ENCODE data around the gene MSMO1. TPM values are rescaled to one million over a fixed set of nuclear protein-coding genes. Genes with fewer than 3 reads are reported as not detected.

MSMO1 gene
- total and polyA plus RNA-seq, 7 donors = 13.6 to 114 (median 26.8) TPM

- TF ChIP-seq POLR2A (IDR thresholded peaks at IDR 0.05) (no peak), EP300 (IDR thresholded peaks at IDR 0.05) (no peak), CTCF (IDR thresholded peaks at IDR 0.05) (no peak), POLR2AphosphoS5 (IDR thresholded peaks at IDR 0.05) (no peak)
- Histone ChIP-seq H3K36me3 (no peaks in the 10 kb centered on the region), H3K27ac (no peak overlapping the region), H3K27me3 (no peaks in the 10 kb centered on the region), H3K4me1 (no peaks in the 10 kb centered on the region), H3K9me3 (no peaks in the 10 kb centered on the region), H3K4me3 (no peak overlapping the region)
- 96 to 97% methylated on average over 5 of the region's 5 CpGs for WGBS, 2 donors
- intact Hi-C loops (cut with DNase I) = no loop called here
- DNase-seq = no peak
Observed at GRCh38 chr4:165319509-165319908, 8.0 kb upstream of the MSMO1 start.

- Histone ChIP-seq H3K36me3 (no peaks in the 10 kb centered on the region), H3K9me3 (no peaks in the 10 kb centered on the region), H3K4me1 (peaks cover 4 to 20% (median 14%) of the 10 kb centered on the region in 4 donors), H3K4me3 (no peak overlapping the region), H3K27ac (no peak overlapping the region), H3K27me3 (no peaks in the 10 kb centered on the region)
- no peak for DNase-seq
- intact Hi-C loops (cut with DNase I) = no loop called here
- TF ChIP-seq CTCF (IDR thresholded peaks at IDR 0.05) = no peak
- no peak for TF ChIP-seq POLR2AphosphoS5 (IDR thresholded peaks at IDR 0.05)
- TF ChIP-seq EP300 (IDR thresholded peaks at IDR 0.05) = no peak
- TF ChIP-seq POLR2A (IDR thresholded peaks at IDR 0.05) = no peak
- 92 to 93% methylated on average over 7 of the region's 7 CpGs for WGBS, 2 donors
Observed at GRCh38 chr4:165324236-165324917, 3.1 kb upstream of the MSMO1 start.

- no peak overlapping the region for H3K27ac ChIP-seq
- 94 to 96% methylated on average over 3 of the region's 3 CpGs for WGBS, 2 donors
- no peaks in the 10 kb centered on the region for H3K27me3 ChIP-seq
- peaks cover 4 to 20% (median 14%) of the 10 kb centered on the region in 4 donors for H3K4me1 ChIP-seq
- TF ChIP-seq POLR2AphosphoS5 (IDR thresholded peaks at IDR 0.05) = no peak
- no peak for TF ChIP-seq CTCF (IDR thresholded peaks at IDR 0.05)
- TF ChIP-seq POLR2A (IDR thresholded peaks at IDR 0.05) = no peak
- TF ChIP-seq EP300 (IDR thresholded peaks at IDR 0.05) = no peak
- H3K4me3 ChIP-seq = no peak overlapping the region
- DNase-seq = no peak
- H3K36me3 ChIP-seq = no peaks in the 10 kb centered on the region
- intact Hi-C loops (cut with DNase I) = no loop called here
- no peaks in the 10 kb centered on the region for H3K9me3 ChIP-seq
Observed at GRCh38 chr4:165324918-165325304, 2.6 kb upstream of the MSMO1 start.

GRCh38 chr4:165325732-165326512 is 1.5 kb upstream of the MSMO1 start:
- 59 to 64% methylated on average over 8 of the region's 8 CpGs for WGBS, 2 donors
- Histone ChIP-seq H3K27me3 (no peaks in the 10 kb centered on the region), H3K4me3 (peak overlapping the region in 3 of 4 donors; percentile 78 to 98 (median 87)), H3K4me1 (peaks cover 4 to 20% (median 14%) of the 10 kb centered on the region in 4 donors), H3K27ac (peak overlapping the region in 1 of 4 donors; percentile 83), H3K36me3 (no peaks in the 10 kb centered on the region), H3K9me3 (no peaks in the 10 kb centered on the region)
- no peak for DNase-seq
- intact Hi-C loops (cut with DNase I) = loop anchor here (2.0 kb wide), 1 partner anchor 213 kb away; the partner anchor contains the start of gene TMEM192
- no peak for TF ChIP-seq CTCF (IDR thresholded peaks at IDR 0.05)
- no peak for TF ChIP-seq POLR2A (IDR thresholded peaks at IDR 0.05)
- no peak for TF ChIP-seq POLR2AphosphoS5 (IDR thresholded peaks at IDR 0.05)
- no peak for TF ChIP-seq EP300 (IDR thresholded peaks at IDR 0.05)
